ENCODE measurements around the gene KCNQ2. TPM values are rescaled to one million over a fixed set of nuclear protein-coding genes. Genes with fewer than 3 reads are reported as not detected.

The KCNQ2 gene
- total RNA-seq, 4 donors from 2014 or later = not detected

DNA sequence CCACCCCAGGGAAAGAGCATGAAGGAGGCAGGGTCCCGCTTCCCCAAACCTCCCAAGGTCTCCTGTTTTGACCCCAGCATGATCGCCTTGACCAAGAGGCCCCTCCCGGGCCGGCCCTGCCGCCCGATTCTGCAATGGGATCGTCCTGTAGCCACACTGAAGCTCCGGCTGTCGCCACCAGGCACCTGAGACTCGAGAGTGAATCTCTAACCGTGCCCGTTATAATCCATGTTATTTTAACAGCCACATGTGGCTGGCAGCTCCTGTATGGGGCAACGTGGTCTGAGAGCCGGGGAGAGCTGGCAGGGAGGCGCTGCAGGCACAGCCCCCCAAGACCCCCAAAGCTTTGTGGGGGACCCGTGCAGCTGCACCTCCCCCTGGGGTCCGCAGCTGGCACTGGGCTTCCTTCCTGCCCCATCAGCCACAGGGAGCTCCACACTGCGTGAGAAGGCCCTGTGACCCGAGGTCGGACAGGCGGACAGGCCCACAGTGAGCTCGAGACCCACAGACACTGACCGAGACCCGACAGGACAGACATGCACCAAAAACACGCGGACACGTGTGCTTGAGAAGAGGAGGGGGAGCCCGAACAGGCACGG is 51.3 kb downstream of the KCNQ2 start:
- TF ChIP-seq, protein P1, sequence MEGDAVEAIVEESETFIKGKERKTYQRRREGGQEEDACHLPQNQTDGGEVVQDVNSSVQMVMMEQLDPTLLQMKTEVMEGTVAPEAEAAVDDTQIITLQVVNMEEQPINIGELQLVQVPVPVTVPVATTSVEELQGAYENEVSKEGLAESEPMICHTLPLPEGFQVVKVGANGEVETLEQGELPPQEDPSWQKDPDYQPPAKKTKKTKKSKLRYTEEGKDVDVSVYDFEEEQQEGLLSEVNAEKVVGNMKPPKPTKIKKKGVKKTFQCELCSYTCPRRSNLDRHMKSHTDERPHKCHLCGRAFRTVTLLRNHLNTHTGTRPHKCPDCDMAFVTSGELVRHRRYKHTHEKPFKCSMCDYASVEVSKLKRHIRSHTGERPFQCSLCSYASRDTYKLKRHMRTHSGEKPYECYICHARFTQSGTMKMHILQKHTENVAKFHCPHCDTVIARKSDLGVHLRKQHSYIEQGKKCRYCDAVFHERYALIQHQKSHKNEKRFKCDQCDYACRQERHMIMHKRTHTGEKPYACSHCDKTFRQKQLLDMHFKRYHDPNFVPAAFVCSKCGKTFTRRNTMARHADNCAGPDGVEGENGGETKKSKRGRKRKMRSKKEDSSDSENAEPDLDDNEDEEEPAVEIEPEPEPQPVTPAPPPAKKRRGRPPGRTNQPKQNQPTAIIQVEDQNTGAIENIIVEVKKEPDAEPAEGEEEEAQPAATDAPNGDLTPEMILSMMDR (IDR thresholded peaks at IDR 0.05; ENCODE audit: low read depth) = no peak

DNA sequence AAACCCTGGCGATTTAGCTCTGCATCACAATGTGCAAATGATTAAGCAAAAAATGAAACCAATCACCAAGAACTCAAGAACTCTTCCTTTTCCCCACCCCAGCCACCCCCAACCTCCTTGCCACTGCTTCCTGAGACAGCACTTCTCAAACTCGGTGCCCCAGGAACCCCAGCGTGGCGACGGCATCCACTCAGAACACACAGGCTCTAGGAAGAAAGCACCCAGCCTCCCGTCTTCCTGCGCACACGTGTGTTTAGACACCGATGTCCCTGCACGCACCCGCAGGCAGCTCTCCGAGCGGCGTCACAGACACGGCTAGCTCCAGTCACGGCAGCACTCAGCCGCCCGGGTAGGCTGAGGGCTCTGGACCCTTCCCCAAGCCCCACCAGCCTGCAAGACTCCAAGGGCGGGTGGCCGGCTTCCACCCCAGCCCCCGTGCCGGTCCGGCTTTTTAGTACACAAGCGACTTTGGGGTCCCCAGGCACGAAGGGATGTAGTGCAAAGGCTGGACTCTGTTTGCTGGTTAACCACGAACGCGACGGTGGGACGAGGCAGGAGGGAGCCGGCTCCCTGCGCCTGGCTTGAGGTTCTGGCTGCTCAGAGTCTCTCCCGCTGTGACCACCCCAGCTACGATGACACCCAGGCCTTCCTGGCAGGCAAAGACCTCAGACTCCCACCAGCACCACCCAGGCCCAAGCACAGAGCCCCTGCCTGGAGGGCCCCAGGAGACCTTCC is 51.9 kb downstream of the KCNQ2 start:
- TF ChIP-seq, protein P1 (IDR thresholded peaks at IDR 0.05; ENCODE audit: low read depth) = no peak

DNA sequence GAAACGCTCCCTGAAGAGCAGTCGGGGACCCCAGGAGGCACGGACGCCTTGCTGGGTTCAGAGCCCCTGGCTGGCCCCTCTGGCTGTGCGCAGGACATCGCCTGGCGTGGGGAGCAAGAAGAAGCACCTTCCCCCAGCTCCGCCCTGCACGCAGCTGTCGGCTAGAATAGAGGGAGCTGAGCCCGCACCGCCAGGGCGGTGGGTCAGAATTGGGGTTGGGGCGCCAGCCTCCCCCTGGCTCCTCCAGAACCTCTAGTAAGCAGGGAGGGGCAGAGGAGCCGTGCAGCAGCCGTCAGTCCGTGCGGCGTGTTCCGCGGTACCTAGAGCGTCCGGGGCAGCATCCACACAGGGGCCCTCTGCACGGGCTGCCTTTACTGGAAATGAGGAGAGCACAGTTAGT is 53.2 kb downstream of the KCNQ2 start:
- TF ChIP-seq, protein P1 (IDR thresholded peaks at IDR 0.05; ENCODE audit: low read depth) = no peak

DNA sequence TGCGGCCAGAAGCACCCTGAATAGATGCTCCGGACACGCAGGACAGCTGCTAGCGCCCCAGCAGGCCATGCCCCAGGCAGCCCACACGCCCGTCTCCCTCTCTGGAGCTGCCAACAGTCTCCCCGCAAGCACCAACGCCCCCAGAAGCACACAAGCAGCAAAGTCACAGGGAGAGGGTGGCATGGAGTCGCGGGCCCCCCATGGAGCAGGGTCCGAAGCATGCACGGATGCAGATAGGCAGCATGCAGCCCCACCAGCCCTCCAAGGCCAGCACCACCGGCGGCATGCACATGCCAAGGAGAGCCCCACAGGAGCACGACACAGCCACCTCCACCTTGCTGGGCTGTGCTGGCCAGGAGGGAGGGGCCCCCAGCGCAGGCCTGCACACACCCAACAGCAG is 53.8 kb downstream of the KCNQ2 start:
- TF ChIP-seq, protein P1 (IDR thresholded peaks at IDR 0.05; ENCODE audit: low read depth) = no peak

DNA sequence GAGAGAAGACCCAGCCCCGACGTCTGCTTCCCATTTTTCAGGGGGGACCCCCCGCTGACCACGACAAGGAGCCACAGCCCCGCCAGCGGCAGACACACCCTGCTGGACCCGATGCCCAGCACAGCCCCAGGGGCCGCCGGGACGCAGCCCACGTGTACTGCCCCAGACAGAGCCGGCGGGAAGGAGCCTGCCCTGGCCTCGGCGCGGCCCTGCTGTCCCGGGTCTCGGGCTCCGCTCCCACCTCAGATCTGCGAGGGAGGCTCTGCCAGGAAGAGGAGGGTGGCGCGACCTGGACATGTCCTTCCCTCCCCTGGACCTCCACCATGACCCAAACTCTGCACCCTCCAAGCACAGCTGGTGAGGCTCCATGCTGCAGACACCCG is 54.7 kb downstream of the KCNQ2 start:
- TF ChIP-seq, protein P1 (IDR thresholded peaks at IDR 0.05; ENCODE audit: low read depth) = no peak

DNA sequence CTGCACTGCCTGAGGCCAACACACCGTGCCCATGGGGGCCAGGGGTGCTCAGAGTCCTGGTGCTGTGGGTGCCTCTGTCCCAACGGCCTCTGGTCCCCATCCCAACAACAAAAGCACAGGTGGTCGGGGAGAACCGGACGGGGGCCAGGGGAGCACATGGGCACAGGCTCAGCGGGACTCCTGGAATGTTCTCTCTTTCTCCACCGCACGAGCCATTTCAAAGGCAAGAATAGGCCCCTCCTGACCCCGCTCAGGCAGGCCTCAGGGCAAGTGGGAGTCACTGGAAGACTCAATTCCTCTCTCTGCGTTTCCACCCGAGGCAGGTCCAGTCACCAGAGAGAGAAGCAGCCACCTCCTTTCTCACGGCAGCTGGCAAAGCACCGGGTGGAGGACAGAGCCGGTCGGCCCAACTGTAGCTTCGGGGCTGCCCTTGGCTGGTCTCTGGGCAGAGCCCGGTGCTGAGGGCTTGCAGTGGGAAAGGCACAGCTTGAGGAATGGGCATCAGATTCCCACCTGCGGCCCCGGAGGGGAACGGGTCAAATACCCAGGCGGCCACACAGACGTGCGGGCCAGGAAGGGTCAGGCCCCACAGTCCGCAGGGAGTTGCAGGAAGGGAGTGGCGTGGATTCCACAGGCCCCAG is 55.2 kb downstream of the KCNQ2 start:
- TF ChIP-seq, protein P1 (IDR thresholded peaks at IDR 0.05; ENCODE audit: low read depth) = no peak

DNA sequence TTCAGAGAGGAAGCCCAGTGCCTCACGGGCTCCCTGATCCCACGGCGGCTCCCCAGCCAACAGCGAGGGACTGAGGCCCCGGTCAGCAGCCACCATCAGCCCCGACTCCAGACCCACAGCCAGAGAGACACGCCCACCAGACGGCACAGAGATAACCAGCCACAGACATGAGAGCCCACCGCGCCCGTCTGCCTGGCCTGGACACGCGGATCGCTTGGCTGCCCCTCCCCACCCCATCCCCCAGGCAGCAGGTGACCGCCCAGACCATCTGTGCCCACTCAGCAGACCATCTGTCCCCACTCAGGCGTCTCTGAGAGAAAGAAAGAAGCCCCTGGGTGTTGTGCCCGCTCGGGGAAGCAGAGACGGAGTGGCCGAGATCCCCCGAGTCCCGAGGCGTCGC is 55.8 kb downstream of the KCNQ2 start:
- TF ChIP-seq, protein P1 (IDR thresholded peaks at IDR 0.05; ENCODE audit: low read depth) = no peak

All from subcutaneous adipose tissue (tissue), 4 donors.